AG04449 (cell line): ENCODE measurements around the gene HMGB1.

Source experiments
- CTCF ChIA-PET: fragments of 350-600 bp; formaldehyde crosslinking; extraction: SDS; loops from one replicate; lab custom pipeline; 2021; ENCODE audit warnings: antibody characterized with exemption; lab: Yijun Ruan, JAX
- POLR2A ChIA-PET: fragments of 400-600, 350-600 bp; formaldehyde crosslinking; extraction: SDS; loops from one replicate; lab custom pipeline; 2020; ENCODE audit warnings: antibody characterized with exemption, inconsistent platforms; lab: Yijun Ruan, JAX
- DNase-seq: peaks from one replicate; pipeline ENCODE4 v3.0.0-alpha.2; 2010; ENCODE audit warnings: low read depth, low spot score
- H3K4me3 ChIP-seq: 2 replicates; pipeline ENCODE4 v1.5.1; 2011; ENCODE audit warnings: low read depth, mild to moderate bottlenecking, control low read depth, low read length
- TF ChIP-seq, protein P1 (sequence below): IDR thresholded peaks from one replicate; pipeline ENCODE4 v1.5.1; 2011; ENCODE audit warnings: mild to moderate bottlenecking, moderate library complexity, low read length, control low read depth, inconsistent platforms; ENCODE audit not compliant: insufficient read depth; ENCODE audit errors: missing control alignments

HMGB1 gene

DNA sequence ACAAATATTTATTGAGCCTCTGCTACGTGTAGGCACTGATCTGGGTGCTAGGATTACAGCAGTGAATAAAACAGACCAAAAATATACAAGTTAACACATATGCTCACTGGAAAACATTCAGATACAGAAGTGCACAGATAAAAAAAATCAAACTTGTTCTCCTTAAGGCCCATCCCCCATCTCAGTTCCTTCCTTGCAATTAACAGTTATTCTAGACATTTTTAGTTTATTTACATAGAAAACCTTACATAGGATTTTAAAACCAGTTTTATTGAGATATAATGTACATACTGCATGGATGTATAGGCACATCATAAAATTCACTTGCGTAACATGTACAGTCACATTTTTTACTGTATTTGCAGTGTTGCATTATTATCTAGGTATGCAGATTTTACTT is 36.5 kb upstream of the HMGB1 start:
- ChIA-PET POLR2A (no interaction called here), CTCF (no interaction called here)
- TF ChIP-seq, protein P1, sequence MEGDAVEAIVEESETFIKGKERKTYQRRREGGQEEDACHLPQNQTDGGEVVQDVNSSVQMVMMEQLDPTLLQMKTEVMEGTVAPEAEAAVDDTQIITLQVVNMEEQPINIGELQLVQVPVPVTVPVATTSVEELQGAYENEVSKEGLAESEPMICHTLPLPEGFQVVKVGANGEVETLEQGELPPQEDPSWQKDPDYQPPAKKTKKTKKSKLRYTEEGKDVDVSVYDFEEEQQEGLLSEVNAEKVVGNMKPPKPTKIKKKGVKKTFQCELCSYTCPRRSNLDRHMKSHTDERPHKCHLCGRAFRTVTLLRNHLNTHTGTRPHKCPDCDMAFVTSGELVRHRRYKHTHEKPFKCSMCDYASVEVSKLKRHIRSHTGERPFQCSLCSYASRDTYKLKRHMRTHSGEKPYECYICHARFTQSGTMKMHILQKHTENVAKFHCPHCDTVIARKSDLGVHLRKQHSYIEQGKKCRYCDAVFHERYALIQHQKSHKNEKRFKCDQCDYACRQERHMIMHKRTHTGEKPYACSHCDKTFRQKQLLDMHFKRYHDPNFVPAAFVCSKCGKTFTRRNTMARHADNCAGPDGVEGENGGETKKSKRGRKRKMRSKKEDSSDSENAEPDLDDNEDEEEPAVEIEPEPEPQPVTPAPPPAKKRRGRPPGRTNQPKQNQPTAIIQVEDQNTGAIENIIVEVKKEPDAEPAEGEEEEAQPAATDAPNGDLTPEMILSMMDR = no peak
- no peak overlapping the region for H3K4me3 ChIP-seq
- no peak for DNase-seq

DNA sequence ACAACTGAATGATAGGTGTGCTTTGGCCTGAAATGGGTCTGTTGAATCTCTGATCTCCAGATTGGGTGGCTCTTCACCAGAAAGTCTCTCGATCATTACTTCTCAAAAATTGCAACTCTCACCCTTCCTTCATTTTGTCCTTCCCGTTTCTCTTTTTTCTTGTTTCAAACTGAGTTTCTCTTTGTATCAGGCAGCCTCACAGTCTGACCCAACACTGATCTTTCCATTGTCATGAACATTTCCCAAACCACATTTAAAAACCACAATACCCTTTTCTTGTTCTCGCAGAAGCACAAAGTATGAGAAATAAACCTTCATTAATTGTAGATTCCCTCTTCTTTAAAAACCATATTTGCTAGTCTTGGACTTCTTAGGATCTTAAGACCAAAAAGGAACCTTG is 33.6 kb upstream of the HMGB1 start:
- H3K4me3 ChIP-seq = no peak overlapping the region
- ChIA-PET POLR2A (no interaction called here), CTCF (no interaction called here)
- no peak for DNase-seq
- TF ChIP-seq, protein P1 = no peak

DNA sequence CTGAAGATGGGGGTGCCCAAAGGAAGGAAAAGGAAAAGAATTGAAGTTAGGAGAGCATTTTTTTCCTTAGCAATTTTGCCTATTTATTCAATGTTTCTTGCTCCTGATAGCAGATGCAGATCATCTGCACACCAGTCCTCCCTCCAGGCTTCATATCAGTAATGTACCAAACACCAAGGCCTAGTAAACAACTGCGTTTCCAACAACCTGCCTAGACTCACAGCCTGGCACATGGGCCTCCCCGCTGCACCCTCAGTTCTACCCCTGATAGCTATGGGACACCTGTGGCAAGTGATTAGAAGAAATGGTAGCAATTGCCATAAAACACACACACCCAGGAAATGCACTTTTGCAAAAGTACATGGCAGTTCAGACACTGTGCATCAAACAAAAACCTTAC is 30.4 kb upstream of the HMGB1 start:
- CTCF ChIA-PET = no interaction called here
- POLR2A ChIA-PET = no interaction called here
- TF ChIP-seq, protein P1 = no peak
- no peak overlapping the region for H3K4me3 ChIP-seq
- DNase-seq = no peak

DNA sequence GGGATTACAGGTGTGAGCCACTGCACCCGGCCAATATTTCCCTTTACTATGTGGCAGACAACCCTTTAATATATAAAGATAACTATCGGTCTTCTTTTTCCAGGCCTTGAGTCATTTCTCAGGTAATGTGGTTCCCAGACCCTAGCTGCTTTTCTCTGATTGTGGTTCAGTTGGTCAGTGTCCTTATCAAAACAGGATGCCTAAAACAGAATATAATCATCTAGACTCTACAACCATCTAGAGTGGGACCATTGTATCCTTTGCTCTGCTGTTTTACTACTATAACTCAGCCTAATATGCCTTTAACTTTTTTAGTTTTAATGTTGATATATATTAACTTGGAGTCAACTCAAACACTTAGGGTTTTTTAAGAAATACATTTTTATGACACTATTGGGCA is 30.0 kb upstream of the HMGB1 start:
- H3K4me3 ChIP-seq = no peak overlapping the region
- POLR2A ChIA-PET = no interaction called here
- CTCF ChIA-PET = no interaction called here
- TF ChIP-seq, protein P1 = no peak
- no peak for DNase-seq

DNA sequence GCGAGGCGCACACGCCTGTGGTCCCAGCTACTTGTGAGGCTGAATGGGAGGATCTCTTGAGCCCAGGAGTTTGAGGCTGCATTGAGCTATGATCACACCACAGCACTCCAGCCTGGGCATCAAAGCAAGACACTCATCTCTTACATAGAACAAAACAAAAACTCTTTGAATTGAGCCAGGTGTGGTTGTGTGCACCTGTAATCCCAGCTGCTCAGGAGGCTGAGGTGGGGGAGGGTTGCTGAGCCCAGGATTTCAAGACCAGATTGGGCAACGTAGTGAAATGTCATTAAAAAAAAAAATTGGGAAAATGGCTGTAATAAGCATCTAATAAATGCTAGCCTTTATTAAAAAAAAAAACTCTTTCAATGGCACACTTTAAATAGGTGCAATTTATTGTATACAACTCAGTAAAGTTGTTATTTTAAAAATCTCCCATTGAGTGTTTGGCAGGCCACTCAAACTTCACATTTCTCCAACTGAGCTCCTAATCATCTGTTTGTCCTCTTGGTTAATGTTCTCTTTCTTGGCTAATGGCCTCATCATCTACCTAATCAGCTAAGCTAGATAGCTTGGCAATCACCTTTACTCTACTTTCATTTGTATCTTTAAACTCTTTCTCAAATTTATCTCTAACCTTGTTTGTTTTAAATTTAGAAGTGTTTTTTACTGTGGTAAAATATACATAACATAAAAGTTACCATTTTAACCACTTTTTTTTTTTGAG is 28.1 kb upstream of the HMGB1 start:
- no peak overlapping the region for H3K4me3 ChIP-seq
- ChIA-PET POLR2A (no interaction called here), CTCF (no interaction called here)
- DNase-seq = no peak
- TF ChIP-seq, protein P1 = no peak

DNA sequence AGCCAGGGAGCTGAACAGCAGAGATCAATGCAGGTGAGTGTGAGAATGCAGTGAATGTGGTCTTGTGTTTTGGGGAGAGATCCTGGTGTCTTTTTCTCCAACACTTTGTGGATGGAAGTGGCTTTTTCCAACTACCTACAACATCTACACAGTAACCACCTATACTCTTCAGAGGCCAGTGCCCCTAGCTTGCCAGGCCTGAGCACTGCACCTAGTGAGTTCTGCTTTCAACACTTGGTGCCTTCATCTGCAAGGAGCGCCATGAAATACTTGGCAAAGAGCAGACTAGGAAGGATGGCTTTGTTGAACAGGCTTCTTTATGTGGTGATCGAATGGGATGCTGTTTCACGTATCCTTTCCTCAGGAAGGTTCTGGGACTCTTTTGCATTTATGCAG is 21.3 kb upstream of the HMGB1 start:
- CTCF ChIA-PET = interaction anchor here (1.4 kb wide), 1 partner anchor 17 kb away, joined by 4 read pairs; no protein-coding TSS in a partner anchor

More for the DNA sequence above, 21.3 kb upstream of the HMGB1 start:
- TF ChIP-seq, protein P1 = no peak
- DNase-seq = no peak
- H3K4me3 ChIP-seq = no peak overlapping the region
- POLR2A ChIA-PET = no interaction called here
